Cortex of kidney (tissue), 1 donor: ENCODE measurements around the gene ATG13.
"Not testable (repeated sequence)": the region's sequence is repeated elsewhere in the genome, so short reads cannot be mapped to it uniquely, and the experiment has no call there.

ENCODE experiments used
- DNase-seq: peaks from one replicate; lab custom pipeline; 2025; lab: John Stamatoyannopoulos, UW

ATG13 gene

GRCh38 chr11:46697723-46698122 lies 80.4 kb downstream of the ATG13 start:
- no peak for DNase-seq

- DNase-seq = no peak
These were observed 81.2 kb downstream of the ATG13 start for GRCh38 chr11:46698597-46698996.

GRCh38 chr11:46700241-46701077 lies 83.1 kb downstream of the ATG13 start, which contains the start of the genes ARHGAP1 and ZNF408:
Gene ARHGAP1 (minus strand): TSS chr11:46700619. CDS start chr11:46696107, 4,512 bp downstream.
Gene ZNF408 (plus strand): TSS chr11:46701031. CDS start chr11:46701048, 17 bp downstream.
- no peak for DNase-seq

DNA sequence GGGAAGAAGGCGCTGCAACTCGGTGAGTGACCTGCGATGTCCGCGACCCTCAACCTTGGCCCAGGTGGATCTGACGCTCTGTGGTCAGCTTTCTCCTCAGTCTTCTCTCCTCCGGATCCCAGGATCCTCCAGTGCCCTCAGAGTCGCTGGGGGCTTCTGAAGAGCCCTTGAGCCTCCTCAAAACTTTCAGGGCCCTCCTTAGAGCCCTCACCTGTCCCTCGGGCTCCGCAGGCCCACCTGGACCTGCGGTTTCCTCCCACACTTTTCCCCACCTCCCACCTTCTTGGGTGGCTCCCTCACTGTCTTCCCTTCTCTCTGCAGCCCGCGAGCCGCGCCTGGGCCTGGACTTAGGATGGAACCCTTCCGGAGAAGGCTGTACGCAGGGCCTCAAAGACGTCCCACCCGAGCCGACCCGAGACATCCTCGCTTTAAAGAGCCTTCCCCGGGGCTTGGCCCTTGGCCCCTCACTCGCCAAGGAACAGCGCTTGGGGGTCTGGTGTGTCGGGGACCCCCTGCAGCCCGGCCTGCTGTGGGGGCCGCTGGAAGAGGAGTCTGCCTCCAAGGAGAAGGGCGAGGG lies 83.8 kb downstream of the ATG13 start:
- DNase-seq = no peak

GRCh38 chr11:46705070-46705688 lies 87.8 kb downstream of the ATG13 start:
- DNase-seq = no peak

DNA sequence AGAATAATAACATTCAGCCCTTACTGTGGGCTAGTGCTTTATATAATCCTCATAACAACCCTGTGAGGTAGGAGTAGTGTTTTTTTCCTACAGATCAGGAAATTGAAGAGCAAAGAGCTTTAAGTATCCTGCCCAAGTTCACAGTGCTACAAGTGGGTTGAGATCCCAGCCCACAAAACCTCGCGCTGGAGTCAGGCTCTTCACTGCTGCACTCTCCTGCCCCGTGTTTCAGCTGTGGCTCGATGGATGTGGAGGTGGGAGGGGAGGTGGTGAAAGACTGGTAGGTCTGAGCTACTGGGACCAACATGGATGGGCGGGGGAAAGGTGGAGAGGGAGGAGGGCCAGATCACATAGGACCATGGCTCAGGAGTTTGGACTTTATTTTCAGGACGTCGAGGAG lies 89.5 kb downstream of the ATG13 start:
- DNase-seq = no peak

GRCh38 chr11:46709351-46709750 lies 92.0 kb downstream of the ATG13 start:
- DNase-seq = not testable (repeated sequence)

GRCh38 chr11:46710821-46711269 lies 93.5 kb downstream of the ATG13 start:
- no peak for DNase-seq

GRCh38 chr11:46711303-46711702 lies 94.0 kb downstream of the ATG13 start:
- DNase-seq = no peak

- no peak for DNase-seq
These were observed 95.7 kb downstream of the ATG13 start for GRCh38 chr11:46712874-46713576.

- not testable (repeated sequence) for DNase-seq
These were observed 100.4 kb downstream of the ATG13 start for GRCh38 chr11:46717825-46718154.

- DNase-seq = no peak
These were observed 101.0 kb downstream of the ATG13 start for GRCh38 chr11:46718155-46719019.

- DNase-seq = no peak
These were observed 101.7 kb downstream of the ATG13 start, which contains the start of gene F2 for GRCh38 chr11:46719048-46719542. Gene F2 (plus strand): TSS chr11:46719213. CDS start chr11:46719236, 23 bp downstream.

- DNase-seq = no peak
These were observed 102.3 kb downstream of the ATG13 start for GRCh38 chr11:46719543-46720218.

- no peak for DNase-seq
These were observed 103.9 kb downstream of the ATG13 start for GRCh38 chr11:46721286-46721685.

DNA sequence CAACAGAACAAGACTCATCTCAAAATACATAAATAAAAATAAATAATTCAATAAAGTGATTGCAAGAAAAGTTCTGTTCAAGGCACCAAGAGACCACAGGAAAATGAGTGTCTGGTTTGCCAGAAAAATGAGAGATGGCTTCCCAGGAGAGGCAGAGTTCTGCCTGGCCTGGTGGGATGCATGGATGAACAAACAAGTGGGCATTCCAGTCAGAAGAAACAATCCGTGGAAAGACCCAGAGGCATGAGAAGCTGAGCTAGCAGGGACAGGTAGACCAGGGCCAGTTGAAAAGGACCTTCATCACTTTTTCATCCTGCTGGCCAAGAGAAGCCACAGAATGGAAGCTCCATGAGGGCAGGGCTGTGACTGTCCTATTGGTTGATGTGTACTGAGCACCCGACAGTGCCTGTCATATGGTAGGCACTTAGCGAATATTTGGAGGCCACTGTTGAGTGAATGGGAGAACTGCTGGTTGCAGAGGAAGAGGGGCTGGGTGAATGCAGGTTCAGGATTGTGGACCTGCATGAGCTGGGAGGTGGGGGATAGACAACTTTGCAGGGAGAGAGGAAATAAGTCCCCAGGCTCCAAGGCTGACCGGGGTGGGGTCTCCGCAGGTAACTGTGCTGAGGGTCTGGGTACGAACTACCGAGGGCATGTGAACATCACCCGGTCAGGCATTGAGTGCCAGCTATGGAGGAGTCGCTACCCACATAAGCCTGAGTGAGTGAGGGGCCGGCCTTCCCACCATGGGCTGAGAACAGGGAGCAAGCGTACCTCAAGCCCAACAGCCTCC lies 105.4 kb downstream of the ATG13 start:
- DNase-seq = no peak

DNA sequence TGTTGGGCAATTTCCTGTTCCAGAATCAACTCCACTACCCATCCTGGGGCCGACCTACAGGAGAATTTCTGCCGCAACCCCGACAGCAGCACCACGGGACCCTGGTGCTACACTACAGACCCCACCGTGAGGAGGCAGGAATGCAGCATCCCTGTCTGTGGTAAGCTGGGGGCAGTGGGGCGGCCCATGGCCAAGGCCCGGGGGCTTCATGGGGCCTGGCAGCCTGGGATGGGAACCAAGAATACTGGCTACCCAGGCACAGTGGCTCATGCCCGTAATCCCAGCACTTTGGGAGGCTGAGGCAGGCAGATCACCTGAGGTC lies 106.0 kb downstream of the ATG13 start:
- DNase-seq = no peak

- no peak for DNase-seq
These were observed 106.7 kb downstream of the ATG13 start for GRCh38 chr11:46724088-46724487.
